IMR-90 (cell line): ENCODE measurements around the gene BBS1. TPM values are rescaled to one million over a fixed set of nuclear protein-coding genes. Genes with fewer than 3 reads are reported as not detected.

ENCODE experiments used
- ATAC-seq: fragments of 200-7000 bp; cut with Tn5 transposase; 2 replicates; pipeline ENCODE4 v1.9.1; 2020; ENCODE audit warnings: low read depth, mild to moderate bottlenecking, moderate library complexity
- BruUV-seq: library from RNA; stranded (reverse); fragments of 400-500 nt; replicated peaks from 2 replicates; lab custom pipeline; 2021; lab: Mats Ljungman, UMichigan
- CTCF ChIA-PET: fragments of 300-600 bp; formaldehyde crosslinking; extraction: SDS; loops from one replicate; lab custom pipeline; 2021; ENCODE audit warnings: antibody characterized with exemption; lab: Yijun Ruan, JAX
- POLR2A ChIA-PET: fragments of 300-600 bp; sonication (Branson Sonifier 250); formaldehyde crosslinking; loops from one replicate; lab custom pipeline; 2022; ENCODE audit warnings: antibody characterized with exemption; ENCODE audit not compliant: unreplicated experiment; lab: Charles Lee
- DNase-seq: peaks from one replicate; pipeline ENCODE4 v3.0.0; 2013
- H2AFZ ChIP-seq: replicated peaks from 2 replicates; pipeline ENCODE3; 2013; ENCODE audit warnings: low read length, mild to moderate bottlenecking; ENCODE audit not compliant: poor library complexity
- H2AK5ac ChIP-seq: 2 replicates; pipeline ENCODE4 v1.6.1; 2013; ENCODE audit warnings: low read depth, low read length, inconsistent platforms
- H2AK9ac ChIP-seq: replicated peaks from 2 replicates; pipeline ENCODE3; 2013; ENCODE audit warnings: mild to moderate bottlenecking, low read depth, low read length, moderate library complexity; ENCODE audit not compliant: poor library complexity
- H2BK120ac ChIP-seq: 2 replicates; pipeline ENCODE4 v1.6.1; 2013; ENCODE audit warnings: low read depth, low read length, inconsistent platforms
- H2BK15ac ChIP-seq: 3 replicates; pipeline ENCODE4 v1.6.1; 2013; ENCODE audit warnings: low read depth, low read length, inconsistent platforms
- H2BK20ac ChIP-seq: 2 replicates; pipeline ENCODE4 v1.6.1; 2013; ENCODE audit warnings: low read depth, mild to moderate bottlenecking, inconsistent platforms, low read length, moderate library complexity
- H2BK5ac ChIP-seq: 2 replicates; pipeline ENCODE4 v1.6.1; 2013; ENCODE audit warnings: mild to moderate bottlenecking, low read depth, low read length, inconsistent platforms; ENCODE audit not compliant: poor library complexity, severe bottlenecking
- H3K14ac ChIP-seq: replicated peaks from 2 replicates; pipeline ENCODE4 v1.6.1; 2013; ENCODE audit warnings: low read depth, low read length, inconsistent platforms
- H3K18ac ChIP-seq: 2 replicates; pipeline ENCODE4 v1.6.1; 2013; ENCODE audit warnings: low read depth, low read length, control low read depth
- H3K23ac ChIP-seq: 2 replicates; pipeline ENCODE4 v1.6.1; 2013; ENCODE audit warnings: low read depth, low read length, inconsistent platforms
- H3K27ac ChIP-seq: 2 replicates; pipeline ENCODE4 v1.5.1; 2013; ENCODE audit warnings: mild to moderate bottlenecking, control low read depth, low read length; ENCODE audit not compliant: insufficient read depth
- H3K27me3 ChIP-seq: 2 replicates; pipeline ENCODE4 v1.6.1; 2013; ENCODE audit warnings: low read length; ENCODE audit not compliant: control insufficient read depth, insufficient read depth
- H3K36me3 ChIP-seq: 2 replicates; pipeline ENCODE4 v1.6.1; 2013; ENCODE audit warnings: low read length, mixed read lengths; ENCODE audit not compliant: control insufficient read depth, insufficient read depth
- H3K4ac ChIP-seq: 2 replicates; pipeline ENCODE4 v1.6.1; 2013; ENCODE audit warnings: low read depth, low read length, inconsistent platforms
- H3K4me1 ChIP-seq: 2 replicates; pipeline ENCODE4 v1.6.1; 2013; ENCODE audit warnings: low read length, mixed read lengths; ENCODE audit not compliant: control insufficient read depth, insufficient read depth
- H3K4me2 ChIP-seq: 2 replicates; pipeline ENCODE4 v1.6.1; 2013; ENCODE audit warnings: low read depth, mild to moderate bottlenecking, control low read depth, low read length, moderate library complexity
- H3K4me3 ChIP-seq: 2 replicates; pipeline ENCODE4 v1.5.1; 2013; ENCODE audit warnings: low read depth, mild to moderate bottlenecking, control low read depth, low read length, moderate library complexity; ENCODE audit not compliant: insufficient read depth
- H3K56ac ChIP-seq: 2 replicates; pipeline ENCODE4 v1.6.1; 2013; ENCODE audit warnings: low read length, inconsistent platforms; ENCODE audit not compliant: insufficient read depth; ENCODE audit errors: extremely low read depth
- H3K79me1 ChIP-seq, 2 experiments: 2 replicates each; pipeline ENCODE4 v1.6.1; 2013; ENCODE audit warnings: low read length in 2 of 2, inconsistent platforms in 1 of 2, low read depth in 1 of 2
- H3K9ac ChIP-seq: 2 replicates; pipeline ENCODE4 v1.6.1; 2013; ENCODE audit warnings: low read depth, low read length, control low read depth
- H3K9me1 ChIP-seq: 2 replicates; pipeline ENCODE4 v1.6.1; 2013; ENCODE audit warnings: low read length, inconsistent platforms; ENCODE audit not compliant: insufficient read depth
- H3K9me3 ChIP-seq: 2 replicates; pipeline ENCODE4 v1.6.1; 2013; ENCODE audit warnings: low read length; ENCODE audit not compliant: control insufficient read depth, insufficient read depth
- H4K20me1 ChIP-seq: 2 replicates; pipeline ENCODE4 v1.6.1; 2013; ENCODE audit warnings: low read length, inconsistent platforms; ENCODE audit not compliant: insufficient read depth
- H4K5ac ChIP-seq: 2 replicates; pipeline ENCODE4 v1.6.1; 2013; ENCODE audit warnings: mild to moderate bottlenecking, low read depth, low read length, control low read depth
- H4K8ac ChIP-seq, 2 experiments: 2 replicates each; pipeline ENCODE4 v1.6.1; 2013; ENCODE audit warnings: low read depth in 2 of 2, low read length in 2 of 2, control low read depth in 1 of 2, inconsistent platforms in 1 of 2
- H4K91ac ChIP-seq: 2 replicates; pipeline ENCODE4 v1.6.1; 2013; ENCODE audit warnings: low read depth, low read length, inconsistent platforms; ENCODE audit not compliant: insufficient read depth
- BHLHE40 ChIP-seq: fragments of 150-350 bp; IDR thresholded peaks from 2 replicates; pipeline ENCODE4 v1.6.1; 2016; ENCODE audit warnings: mild to moderate bottlenecking, low read depth, low read length
- CEBPB ChIP-seq: IDR thresholded peaks from 2 replicates; pipeline ENCODE4 v1.6.1; 2012; ENCODE audit warnings: low read depth, low read length, improper control_type of control experiment
- CHD1 ChIP-seq: IDR thresholded peaks from 2 replicates; pipeline ENCODE4 v1.6.1; 2012; ENCODE audit warnings: low read depth, low read length, improper control_type of control experiment
- CTCF ChIP-seq: conservative IDR thresholded peaks from 2 replicates; pipeline ENCODE4 v1.5.1; 2012; ENCODE audit warnings: mild to moderate bottlenecking, low read depth, low read length, improper control_type of control experiment
- FOS ChIP-seq: fragments of 150-350 bp; IDR thresholded peaks from 2 replicates; pipeline ENCODE4 v1.6.1; 2016; ENCODE audit warnings: low read depth, low read length
- MAFK ChIP-seq: IDR thresholded peaks from 2 replicates; pipeline ENCODE4 v1.6.1; 2012; ENCODE audit warnings: low read depth, low read length, improper control_type of control experiment
- MAZ ChIP-seq: IDR thresholded peaks from 2 replicates; pipeline ENCODE4 v1.6.1; 2012; ENCODE audit warnings: low read depth, mild to moderate bottlenecking, low read length, improper control_type of control experiment, moderate library complexity, borderline replicate concordance
- MXI1 ChIP-seq: IDR thresholded peaks from 2 replicates; pipeline ENCODE4 v1.6.1; 2012; ENCODE audit warnings: low read depth, mild to moderate bottlenecking, low read length, moderate library complexity, borderline replicate concordance
- NFE2L2 ChIP-seq: fragments of 150-350 bp; IDR thresholded peaks from 2 replicates; pipeline ENCODE4 v1.6.1; 2016; ENCODE audit warnings: low read depth, mild to moderate bottlenecking, low read length
- POLR2A ChIP-seq: IDR thresholded peaks from 2 replicates; pipeline ENCODE4 v1.6.1; 2012; ENCODE audit warnings: mild to moderate bottlenecking, low read depth, low read length
- RAD21 ChIP-seq: IDR thresholded peaks from 2 replicates; pipeline ENCODE4 v1.6.1; 2012; ENCODE audit warnings: low read length, improper control_type of control experiment
- RCOR1 ChIP-seq: IDR thresholded peaks from 2 replicates; pipeline ENCODE4 v1.6.1; 2012; ENCODE audit warnings: mild to moderate bottlenecking, low read length, improper control_type of control experiment; ENCODE audit not compliant: insufficient replicate concordance
- RFX5 ChIP-seq: IDR thresholded peaks from 2 replicates; pipeline ENCODE4 v1.8.0; 2012; ENCODE audit warnings: low read depth, mild to moderate bottlenecking, low read length, moderate library complexity
- WGBS, 2 experiments: methylation state at CpG; one replicate each; pipeline versions ENCODE4 v1.1.5 to v1.1.7; 2013; ENCODE audit warnings: missing lambda C conversion rate in 2 of 2; ENCODE audit not compliant: insufficient read length in 1 of 2; ENCODE audit errors: extremely low coverage in 2 of 2; 5-methylcytosine and 5-hydroxymethylcytosine counted together
- dilution Hi-C: fragments of 300-500 bp; cut with HindIII; formaldehyde crosslinking; loops from one replicate; pipeline ENCODE4 v1.14.3; 2018; ENCODE audit warnings: low sequenced_read_pairs; ENCODE audit not compliant: unreplicated experiment
- in situ Hi-C: fragments of 300-500 bp; cut with MboI; formaldehyde crosslinking; loops from 3 replicates; pipeline ENCODE4 v1.14.3; 2019; ENCODE audit warnings: low sequenced_read_pairs, inconsistent platforms, mixed read lengths
- intact Hi-C: fragments of 100-400 bp; cut with micrococcal nuclease; formaldehyde crosslinking; loops from 2 replicates; pipeline ENCODE4 v1.10.0; 2022
- polyA plus RNA-seq, 3 experiments: library from polyadenylated mRNA; depleted of rRNA; stranded (reverse); fragments of >200 nt; gene quantifications; 2 replicates each; pipeline ENCODE4 v1.2.3, GENCODE V29; 2012; ENCODE audit warnings: low replicate concordance in 1 of 3
- total RNA-seq: library from RNA; depleted of rRNA; stranded (reverse); fragments of >200 nt; gene quantifications from 2 replicates; pipeline ENCODE4 v1.2.3, GENCODE V29; 2012
- TF ChIP-seq, protein P1 (sequence below): fragments of 150-350 bp; IDR thresholded peaks from 2 replicates; pipeline ENCODE4 v1.6.1; 2017; ENCODE audit warnings: mild to moderate bottlenecking, antibody characterized with exemption, low read length, low read depth
- TF ChIP-seq, protein P2 (sequence below): fragments of 150-350 bp; IDR thresholded peaks from 2 replicates; pipeline ENCODE4 v1.6.1; 2016; ENCODE audit warnings: low read depth, mild to moderate bottlenecking, low read length, moderate library complexity, borderline replicate concordance

BBS1 gene
- total and polyA plus RNA-seq, 2 of the 4 experiments (the other 2 are of a cell fraction), result 16.5 to 20.6 TPM

DNA sequence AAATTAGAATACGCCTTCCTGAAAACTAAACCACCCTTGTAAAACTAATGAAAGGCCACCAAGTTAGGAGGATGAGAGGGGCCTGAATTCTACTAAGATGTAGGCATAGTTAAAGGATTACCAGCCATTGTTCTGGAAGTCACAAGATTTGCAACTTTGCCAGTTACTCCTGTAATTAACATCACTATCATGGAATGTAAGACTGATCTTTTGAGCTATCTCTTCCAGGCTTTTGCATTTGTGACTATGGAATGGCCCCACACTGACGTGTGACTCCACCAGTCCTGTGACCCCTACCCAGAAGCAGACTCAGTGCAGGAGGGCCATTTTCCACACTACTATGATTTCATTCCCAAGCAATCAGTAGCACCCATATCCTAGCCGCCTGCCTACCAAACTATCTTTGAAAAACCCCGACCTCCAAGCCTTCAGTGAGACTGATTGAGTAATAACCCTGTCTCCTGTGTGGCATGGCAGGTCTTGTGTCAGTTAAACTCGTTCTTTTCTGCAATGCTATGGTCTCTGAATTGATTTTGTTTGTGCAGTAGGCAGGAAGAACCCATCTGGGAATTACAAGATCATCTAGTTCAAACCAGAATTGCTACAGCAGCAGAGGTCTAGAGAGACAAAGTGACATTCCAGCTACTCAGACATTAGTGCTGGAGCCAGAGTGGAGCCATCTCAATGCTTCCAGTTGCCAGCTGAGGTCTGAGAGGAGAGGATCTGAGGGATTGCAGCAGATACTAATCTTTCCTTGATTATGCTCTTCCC is 59.8 kb downstream of the BBS1 start:
- Histone ChIP-seq H3K4me2 (no peak overlapping the region), H3K27me3 (peaks cover 2% of the 10 kb centered on the region; the same call in 1 of the 2 replicates), H4K91ac (no peak overlapping the region), H2AFZ (no peak overlapping the region), H2BK15ac (no peak overlapping the region), H2BK5ac (no peak overlapping the region), H3K14ac (no peak overlapping the region), H3K18ac (no peak overlapping the region), H3K9me1 (peaks cover 3% of the 10 kb centered on the region; the same call in 1 of the 2 replicates), H2BK120ac (no peak overlapping the region), H4K5ac (no peak overlapping the region), H3K36me3 (peaks cover 3% of the 10 kb centered on the region; the same call in 1 of the 2 replicates), H3K56ac (no peak overlapping the region), H3K9ac (no peak overlapping the region), H2AK5ac (no peak overlapping the region), H3K79me1 (no peaks in the 10 kb centered on the region), H4K20me1 (no peaks in the 10 kb centered on the region), H2AK9ac (no peak overlapping the region), H3K4me1 (peaks cover 3% of the 10 kb centered on the region; the same call in 1 of the 2 replicates), H3K9me3 (no peaks in the 10 kb centered on the region), H4K8ac (no peak overlapping the region), H3K4ac (no peak overlapping the region), H3K4me3 (no peak overlapping the region), H2BK20ac (no peak overlapping the region), H3K27ac (no peak overlapping the region), H3K23ac (no peak overlapping the region)
- WGBS, 2 experiments, result 0% methylated on average over 1 of the region's 5 CpGs; no CpG with 5 or more reads in 1 of the 2 experiments
- ChIA-PET POLR2A (no interaction called here), CTCF (interaction anchor here (0.8 kb wide), 1 partner anchor 23 kb away, joined by 4 read pairs; no protein-coding TSS in a partner anchor)
- no peak for ATAC-seq
- in situ Hi-C loops (loop anchor here (10.0 kb wide), 1 partner anchor 265 kb away; no protein-coding TSS in a partner anchor), intact Hi-C loops (no loop called here), dilution Hi-C loops (no loop called here)
- no TSS peak for BruUV-seq
- no peak for DNase-seq
- TF ChIP-seq MXI1, result no peak
- no peak for TF ChIP-seq MAZ
- TF ChIP-seq FOS, result no peak
- TF ChIP-seq, protein P1, sequence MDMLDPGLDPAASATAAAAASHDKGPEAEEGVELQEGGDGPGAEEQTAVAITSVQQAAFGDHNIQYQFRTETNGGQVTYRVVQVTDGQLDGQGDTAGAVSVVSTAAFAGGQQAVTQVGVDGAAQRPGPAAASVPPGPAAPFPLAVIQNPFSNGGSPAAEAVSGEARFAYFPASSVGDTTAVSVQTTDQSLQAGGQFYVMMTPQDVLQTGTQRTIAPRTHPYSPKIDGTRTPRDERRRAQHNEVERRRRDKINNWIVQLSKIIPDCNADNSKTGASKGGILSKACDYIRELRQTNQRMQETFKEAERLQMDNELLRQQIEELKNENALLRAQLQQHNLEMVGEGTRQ, result no peak
- TF ChIP-seq RCOR1, result no peak
- no peak for TF ChIP-seq RAD21
- TF ChIP-seq BHLHE40, result no peak
- TF ChIP-seq CHD1, result no peak
- TF ChIP-seq CTCF, result no peak
- TF ChIP-seq, protein P2, sequence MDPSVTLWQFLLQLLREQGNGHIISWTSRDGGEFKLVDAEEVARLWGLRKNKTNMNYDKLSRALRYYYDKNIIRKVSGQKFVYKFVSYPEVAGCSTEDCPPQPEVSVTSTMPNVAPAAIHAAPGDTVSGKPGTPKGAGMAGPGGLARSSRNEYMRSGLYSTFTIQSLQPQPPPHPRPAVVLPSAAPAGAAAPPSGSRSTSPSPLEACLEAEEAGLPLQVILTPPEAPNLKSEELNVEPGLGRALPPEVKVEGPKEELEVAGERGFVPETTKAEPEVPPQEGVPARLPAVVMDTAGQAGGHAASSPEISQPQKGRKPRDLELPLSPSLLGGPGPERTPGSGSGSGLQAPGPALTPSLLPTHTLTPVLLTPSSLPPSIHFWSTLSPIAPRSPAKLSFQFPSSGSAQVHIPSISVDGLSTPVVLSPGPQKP, result no peak
- TF ChIP-seq CEBPB, result no peak
- no peak for TF ChIP-seq POLR2A
- TF ChIP-seq RFX5, result no peak
- no peak for TF ChIP-seq MAFK
- TF ChIP-seq NFE2L2, result no peak
